ENCODE results near the gene SIK2. TPM values are rescaled to one million over a fixed set of nuclear protein-coding genes. Genes with fewer than 3 reads are reported as not detected.
A peak's percentile ranks its signal among the peaks of the same experiment; 100 is the strongest.

SIK2 gene
- total and polyA plus RNA-seq, 4 donors, result 7.2 to 31.8 (median 17.3) TPM

GRCh38 chr11:111737444-111738210 is 135.4 kb downstream of the SIK2 start:
- Histone ChIP-seq H3K4me3 (no peak overlapping the region), H3K27me3 (ENCODE audit: control insufficient read depth in 3 of 3, insufficient read depth in 3 of 3, low read length in 2 of 3) (no peaks in the 10 kb centered on the region), H3K27ac (ENCODE audit: low read depth in 1 of 2, low read length in 1 of 2) (peak overlapping the region; percentile 91 to 95), H3K36me3 (ENCODE audit: control insufficient read depth in 4 of 4, insufficient read depth in 4 of 4, low read length in 4 of 4) (peaks cover 6 to 23% (median 17%) of the 10 kb centered on the region in 4 donors), H3K9me3 (ENCODE audit: control insufficient read depth in 4 of 4, insufficient read depth in 3 of 4, low read length in 3 of 4) (no peaks in the 10 kb centered on the region), H3K9ac (ENCODE audit: insufficient read depth in 1 of 2, low read length in 2 of 2) (peak overlapping the region in 1 of 2 donors; percentile 85), H3K4me1 (ENCODE audit: control insufficient read depth in 5 of 5, insufficient read depth in 5 of 5, low read length in 5 of 5) (peaks cover 8 to 61% (median 36%) of the 10 kb centered on the region in 5 donors)
- WGBS, 2 donors, result 44 to 58% methylated on average over 14 of the region's 14 CpGs
- DNase-seq (peak in 2 of 3 donors; percentile 53 to 57), ATAC-seq (ENCODE audit: insufficient read depth, low FRiP score) (no peak)
- no peak for TF ChIP-seq CTCF (IDR thresholded peaks at IDR 0.05; ENCODE audit: control extremely low read depth, extremely low read depth)

- no peak for TF ChIP-seq CTCF (IDR thresholded peaks at IDR 0.05; ENCODE audit: control extremely low read depth, extremely low read depth)
- Histone ChIP-seq H3K4me3 (no peak overlapping the region), H3K27me3 (ENCODE audit: control insufficient read depth in 3 of 3, insufficient read depth in 3 of 3, low read length in 2 of 3) (no peaks in the 10 kb centered on the region), H3K4me1 (ENCODE audit: control insufficient read depth in 5 of 5, insufficient read depth in 5 of 5, low read length in 5 of 5) (peaks cover 11 to 44% (median 25%) of the 10 kb centered on the region in 5 donors), H3K9ac (ENCODE audit: insufficient read depth in 1 of 2, low read length in 2 of 2) (no peak overlapping the region), H3K27ac (ENCODE audit: low read depth in 1 of 2, low read length in 1 of 2) (no peak overlapping the region), H3K9me3 (ENCODE audit: control insufficient read depth in 4 of 4, insufficient read depth in 3 of 4, low read length in 3 of 4) (no peaks in the 10 kb centered on the region), H3K36me3 (ENCODE audit: control insufficient read depth in 4 of 4, insufficient read depth in 4 of 4, low read length in 4 of 4) (peaks cover 10 to 31% (median 19%) of the 10 kb centered on the region in 4 donors)
- no peak for DNase-seq
- WGBS, 2 donors, result 66 to 89% methylated on average over 2 of the region's 2 CpGs
- no peak for ATAC-seq (ENCODE audit: insufficient read depth, low FRiP score)
These were observed 137.1 kb downstream of the SIK2 start for GRCh38 chr11:111739299-111739698.

- Histone ChIP-seq H3K9me3 (ENCODE audit: control insufficient read depth in 4 of 4, insufficient read depth in 3 of 4, low read length in 3 of 4) (no peaks in the 10 kb centered on the region), H3K27me3 (ENCODE audit: control insufficient read depth in 3 of 3, insufficient read depth in 3 of 3, low read length in 2 of 3) (no peaks in the 10 kb centered on the region), H3K9ac (ENCODE audit: insufficient read depth in 1 of 2, low read length in 2 of 2) (no peak overlapping the region), H3K4me3 (no peak overlapping the region), H3K36me3 (ENCODE audit: control insufficient read depth in 4 of 4, insufficient read depth in 4 of 4, low read length in 4 of 4) (peaks cover 10 to 43% (median 24%) of the 10 kb centered on the region in 4 donors), H3K27ac (ENCODE audit: low read depth in 1 of 2, low read length in 1 of 2) (no peak overlapping the region), H3K4me1 (ENCODE audit: control insufficient read depth in 5 of 5, insufficient read depth in 5 of 5, low read length in 5 of 5) (peaks cover 2 to 19% (median 10%) of the 10 kb centered on the region in 5 donors)
- no peak for TF ChIP-seq CTCF (IDR thresholded peaks at IDR 0.05; ENCODE audit: control extremely low read depth, extremely low read depth)
- DNase-seq (no peak), ATAC-seq (ENCODE audit: insufficient read depth, low FRiP score) (no peak)
- WGBS, 2 donors, result 89 to 92% methylated on average over 2 of the region's 2 CpGs
These were observed 139.5 kb downstream of the SIK2 start for GRCh38 chr11:111741751-111742150.
